ENCODE measurements around the gene CD59. TPM values are rescaled to one million over a fixed set of nuclear protein-coding genes. Genes with fewer than 3 reads are reported as not detected.

CD59 gene
- total RNA-seq, 2 donors from 2014 or later = 368 to 529 TPM

DNA sequence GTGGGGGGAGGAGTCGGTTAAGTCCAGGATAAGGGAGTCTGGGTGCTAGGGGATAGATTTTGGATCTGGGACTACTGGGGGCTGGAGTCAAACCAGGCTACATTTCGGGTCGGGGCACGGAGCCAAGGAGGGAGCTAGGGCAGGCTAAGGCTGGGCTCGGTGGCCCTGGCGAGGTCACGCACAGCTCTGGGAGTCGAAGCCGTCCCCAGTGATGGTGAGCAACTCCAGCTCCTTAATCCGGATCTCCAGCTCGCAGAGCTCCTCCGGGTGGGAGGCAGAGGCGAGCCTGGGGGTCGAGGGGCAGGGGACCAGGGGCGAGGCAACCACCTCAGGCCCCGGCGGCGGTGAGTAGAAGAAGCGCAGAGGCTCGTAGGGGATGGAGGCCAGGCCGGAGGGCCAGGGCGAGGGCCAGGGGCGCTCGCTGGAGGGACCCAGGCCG, 36.1 kb downstream of the CD59 start:
- Histone ChIP-seq H3K9me3 (no peaks in the 10 kb centered on the region), H3K27me3 (replicated peaks; ENCODE audit: insufficient read depth) (no peaks in the 10 kb centered on the region), H3K27ac (peak overlapping the region in 1 of 2 donors; percentile 24), H3K36me3 (peaks cover under 1% of the 10 kb centered on the region), H3K4me3 (peak overlapping the region; percentile 85), H3K4me1 (ENCODE audit: control insufficient read depth in 1 of 2, low read depth in 2 of 2) (peaks cover 14 to 40% of the 10 kb centered on the region in 2 donors)
- no peak for ATAC-seq (ENCODE audit: insufficient number of reproducible peaks, low FRiP score, low read depth)
- TF ChIP-seq, protein P1, sequence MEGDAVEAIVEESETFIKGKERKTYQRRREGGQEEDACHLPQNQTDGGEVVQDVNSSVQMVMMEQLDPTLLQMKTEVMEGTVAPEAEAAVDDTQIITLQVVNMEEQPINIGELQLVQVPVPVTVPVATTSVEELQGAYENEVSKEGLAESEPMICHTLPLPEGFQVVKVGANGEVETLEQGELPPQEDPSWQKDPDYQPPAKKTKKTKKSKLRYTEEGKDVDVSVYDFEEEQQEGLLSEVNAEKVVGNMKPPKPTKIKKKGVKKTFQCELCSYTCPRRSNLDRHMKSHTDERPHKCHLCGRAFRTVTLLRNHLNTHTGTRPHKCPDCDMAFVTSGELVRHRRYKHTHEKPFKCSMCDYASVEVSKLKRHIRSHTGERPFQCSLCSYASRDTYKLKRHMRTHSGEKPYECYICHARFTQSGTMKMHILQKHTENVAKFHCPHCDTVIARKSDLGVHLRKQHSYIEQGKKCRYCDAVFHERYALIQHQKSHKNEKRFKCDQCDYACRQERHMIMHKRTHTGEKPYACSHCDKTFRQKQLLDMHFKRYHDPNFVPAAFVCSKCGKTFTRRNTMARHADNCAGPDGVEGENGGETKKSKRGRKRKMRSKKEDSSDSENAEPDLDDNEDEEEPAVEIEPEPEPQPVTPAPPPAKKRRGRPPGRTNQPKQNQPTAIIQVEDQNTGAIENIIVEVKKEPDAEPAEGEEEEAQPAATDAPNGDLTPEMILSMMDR (IDR thresholded peaks at IDR 0.05) = no peak
- DNase-seq (ENCODE audit: low spot score) = no peak

GRCh38 chr11:33699515-33700062, 36.6 kb downstream of the CD59 start:
- Histone ChIP-seq H3K4me3 (no peak overlapping the region), H3K4me1 (ENCODE audit: control insufficient read depth in 1 of 2, low read depth in 2 of 2) (peaks cover 14 to 43% of the 10 kb centered on the region in 2 donors), H3K36me3 (no peaks in the 10 kb centered on the region), H3K27me3 (replicated peaks; ENCODE audit: insufficient read depth) (no peaks in the 10 kb centered on the region), H3K9me3 (no peaks in the 10 kb centered on the region), H3K27ac (peak overlapping the region in 1 of 2 donors; percentile 24)
- ATAC-seq (ENCODE audit: insufficient number of reproducible peaks, low FRiP score, low read depth) (no peak), DNase-seq (ENCODE audit: low spot score) (no peak)
- TF ChIP-seq, protein P1 (IDR thresholded peaks at IDR 0.05) = no peak

DNA sequence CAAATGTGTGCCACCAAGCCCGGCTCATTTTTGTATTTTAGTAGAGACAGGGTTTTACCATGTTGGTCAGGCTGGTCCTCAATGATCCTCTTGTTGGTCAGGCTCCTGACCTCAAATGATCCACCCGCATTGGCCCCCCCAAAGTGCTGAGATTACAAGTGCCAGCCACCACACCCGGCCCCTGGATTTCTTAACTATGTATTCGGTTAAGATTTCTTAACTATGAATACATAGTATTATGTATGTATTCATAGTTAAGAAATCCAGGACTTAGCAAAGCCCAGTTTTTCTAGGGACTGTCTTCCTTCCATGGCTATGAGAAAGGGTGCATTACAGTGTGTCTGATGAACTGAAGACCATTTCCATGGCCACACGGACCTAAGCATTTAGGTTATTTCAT, 37.3 kb downstream of the CD59 start:
- no peak for DNase-seq (ENCODE audit: low spot score)
- Histone ChIP-seq H3K36me3 (no peaks in the 10 kb centered on the region), H3K27ac (no peak overlapping the region), H3K4me3 (no peak overlapping the region), H3K4me1 (ENCODE audit: control insufficient read depth in 1 of 2, low read depth in 2 of 2) (peaks cover 11 to 39% of the 10 kb centered on the region in 2 donors), H3K9me3 (no peaks in the 10 kb centered on the region), H3K27me3 (replicated peaks; ENCODE audit: insufficient read depth) (no peaks in the 10 kb centered on the region)
- TF ChIP-seq, protein P1 (IDR thresholded peaks at IDR 0.05) = no peak
- ATAC-seq (ENCODE audit: insufficient number of reproducible peaks, low FRiP score, low read depth) = no peak

- TF ChIP-seq, protein P1 (IDR thresholded peaks at IDR 0.05) = no peak
- no peak overlapping the region for H3K27ac ChIP-seq
- no peaks in the 10 kb centered on the region for H3K9me3 ChIP-seq
- H3K27me3 ChIP-seq (replicated peaks; ENCODE audit: insufficient read depth) = no peaks in the 10 kb centered on the region
- ATAC-seq (ENCODE audit: insufficient number of reproducible peaks, low FRiP score, low read depth) = no peak
- H3K4me1 ChIP-seq (ENCODE audit: control insufficient read depth in 1 of 2, low read depth in 2 of 2) = peaks cover 6 to 33% of the 10 kb centered on the region in 2 donors
- no peaks in the 10 kb centered on the region for H3K36me3 ChIP-seq
- H3K4me3 ChIP-seq = no peak overlapping the region
- no peak for DNase-seq (ENCODE audit: low spot score)
These were observed 38.2 kb downstream of the CD59 start for GRCh38 chr11:33697997-33698396.

DNA sequence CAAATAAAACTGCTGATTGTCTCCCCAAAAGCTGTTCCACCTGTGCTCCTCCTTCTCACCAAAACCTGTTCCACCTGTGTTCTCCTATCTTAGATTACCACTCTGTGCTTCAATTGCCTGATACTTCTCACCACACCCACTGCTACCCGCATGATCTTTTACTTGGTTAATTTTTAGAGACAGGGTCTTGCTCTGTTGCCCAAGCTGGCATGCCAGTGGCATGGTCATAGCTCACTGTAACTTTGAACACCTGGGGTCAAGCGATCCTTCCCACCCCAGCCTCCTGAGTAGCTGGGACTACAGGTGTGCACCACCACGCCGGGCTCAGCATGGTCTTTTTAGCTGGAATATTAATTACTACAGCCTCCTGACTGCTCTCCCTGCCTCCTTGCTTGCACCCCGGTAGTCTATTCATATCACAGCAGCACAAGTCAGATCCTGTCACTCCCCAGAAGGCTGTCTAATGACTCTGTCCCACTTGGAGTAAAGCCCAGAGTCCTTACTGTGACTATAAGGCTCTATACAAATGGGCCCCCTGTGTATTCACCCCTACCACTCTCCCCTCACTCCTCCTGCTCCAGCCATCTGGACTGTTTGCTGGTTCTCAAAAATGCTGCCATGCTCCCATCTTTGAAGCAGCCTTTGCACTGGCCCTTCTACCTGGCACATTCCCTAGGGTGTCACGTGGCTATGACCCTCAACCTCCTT, 39.1 kb downstream of the CD59 start:
- no peaks in the 10 kb centered on the region for H3K36me3 ChIP-seq
- DNase-seq (ENCODE audit: low spot score) (no peak), ATAC-seq (ENCODE audit: insufficient number of reproducible peaks, low FRiP score, low read depth) (no peak)
- no peaks in the 10 kb centered on the region for H3K27me3 ChIP-seq (replicated peaks; ENCODE audit: insufficient read depth)
- no peaks in the 10 kb centered on the region for H3K9me3 ChIP-seq
- no peak overlapping the region for H3K4me3 ChIP-seq
- TF ChIP-seq, protein P1 (IDR thresholded peaks at IDR 0.05) = no peak
- no peak overlapping the region for H3K27ac ChIP-seq
- H3K4me1 ChIP-seq (ENCODE audit: control insufficient read depth in 1 of 2, low read depth in 2 of 2) = peaks cover 13 to 41% of the 10 kb centered on the region in 2 donors
